NCI-H460 (cell line): ENCODE results near the gene PML. TPM values are rescaled to one million over a fixed set of nuclear protein-coding genes. Genes with fewer than 3 reads are reported as not detected.
"Not testable (repeated sequence)": the region's sequence is repeated elsewhere in the genome, so short reads cannot be mapped to it uniquely, and the experiment has no call there.

Experiments
- DNase-seq: peaks from one replicate; pipeline ENCODE4 v3.0.0-alpha.2; 2016; ENCODE audit warnings: low read depth; ENCODE audit errors: extremely low read depth
- total RNA-seq: library from RNA; depleted of rRNA; stranded (reverse); fragments of >200 nt; shearing (Covaris generic); gene quantifications from 2 replicates; pipeline ENCODE4 v1.2.3, GENCODE V29; 2014

PML gene
- total RNA-seq, 1 experiment from 2014 or later, result 10.1 TPM

DNA sequence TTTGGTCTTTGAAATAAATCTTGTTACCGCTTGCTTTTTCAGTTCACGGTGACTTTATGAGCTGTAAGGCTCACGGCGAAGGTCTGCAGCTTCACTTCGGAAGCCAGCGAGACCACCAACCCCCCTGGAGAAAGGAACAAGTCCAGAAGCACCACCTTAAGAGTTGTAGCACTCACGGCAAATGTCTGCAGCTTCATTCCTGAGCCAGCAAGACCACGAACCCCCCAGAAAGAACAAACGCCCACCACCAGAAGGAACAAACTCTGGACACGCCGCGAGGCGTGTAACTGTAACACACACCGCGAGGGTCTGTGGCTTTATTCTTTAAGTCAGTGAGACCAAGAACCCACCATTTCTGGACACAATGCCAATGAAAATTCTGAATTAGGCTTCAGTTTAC lies 59.0 kb downstream of the PML start:
- no peak for DNase-seq

DNA sequence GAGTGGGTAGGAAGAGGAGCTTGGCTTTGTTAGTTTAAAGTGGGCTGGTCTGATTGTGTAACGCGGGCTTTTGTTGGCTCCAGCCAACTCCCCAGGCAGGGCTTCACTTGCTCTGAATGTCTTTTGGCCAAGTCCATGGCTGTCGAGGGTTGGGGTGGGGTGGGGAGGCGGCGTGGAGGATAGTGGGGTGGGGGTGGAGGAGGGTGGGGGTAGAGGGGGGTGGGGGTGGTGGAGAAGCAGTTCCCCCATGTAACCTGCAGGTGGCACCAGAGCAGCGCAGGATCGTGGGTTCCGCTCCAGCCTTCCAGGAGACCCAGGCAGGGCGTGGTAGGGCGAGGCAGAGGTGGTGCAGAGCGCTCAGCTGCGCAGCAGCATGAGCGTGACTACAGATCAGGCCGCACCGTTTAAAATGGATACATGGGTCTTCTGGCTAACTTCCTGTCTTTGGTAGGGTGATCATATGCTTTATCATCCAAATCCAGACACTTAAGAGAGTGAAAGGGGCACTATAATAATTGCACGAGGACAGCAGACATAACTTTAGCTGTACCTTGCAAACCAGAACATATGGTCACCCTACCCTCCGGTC lies 59.5 kb downstream of the PML start:
- DNase-seq, result peak; percentile 68

DNA sequence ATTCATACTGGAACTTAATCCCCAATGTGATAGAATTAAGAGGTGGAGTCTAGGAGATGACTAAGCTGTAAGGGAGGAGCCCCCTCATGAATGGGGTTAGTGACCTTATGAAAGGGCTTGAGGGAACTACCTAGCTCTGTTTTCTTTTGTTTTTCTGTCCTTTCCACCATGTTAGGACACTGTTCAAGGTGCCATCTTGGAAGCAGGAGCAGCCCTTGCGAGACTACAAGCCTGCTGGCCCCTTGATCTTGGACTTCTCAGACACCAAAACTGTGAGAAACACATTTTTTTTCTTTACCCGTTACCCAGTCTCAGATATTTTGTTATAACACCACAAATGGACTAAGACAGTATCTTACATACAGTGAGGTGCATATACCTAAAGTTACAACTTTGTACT lies 61.3 kb downstream of the PML start:
- no peak for DNase-seq

DNA sequence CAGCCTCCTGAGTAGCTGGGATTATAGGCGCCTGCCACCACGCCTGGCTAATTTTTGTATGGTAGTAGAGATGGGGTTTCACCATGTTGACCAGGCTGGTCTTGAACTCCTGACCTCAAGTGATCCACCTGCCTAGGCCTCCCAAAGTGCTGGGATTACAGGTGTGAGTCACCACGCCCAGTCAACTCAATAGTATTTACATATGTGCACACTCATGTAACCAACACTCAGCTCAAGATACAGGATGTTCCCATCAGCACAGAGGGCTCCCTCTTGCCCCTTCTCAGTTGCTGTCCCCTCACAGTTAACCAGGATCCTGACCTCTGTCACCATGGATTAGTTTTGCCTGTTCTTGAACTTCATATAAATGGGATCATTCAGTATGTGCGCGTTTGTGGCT lies 61.8 kb downstream of the PML start:
- DNase-seq, result not testable (repeated sequence)

GRCh38 chr15:74059050-74059833 lies 64.7 kb downstream of the PML start:
- not testable (repeated sequence) for DNase-seq

- no peak for DNase-seq
Measured at GRCh38 chr15:74060251-74060650, 65.7 kb downstream of the PML start.

- no peak for DNase-seq
Measured at GRCh38 chr15:74062236-74062635, 67.7 kb downstream of the PML start.

GRCh38 chr15:74062671-74063070 lies 68.2 kb downstream of the PML start:
- DNase-seq, result no peak

DNA sequence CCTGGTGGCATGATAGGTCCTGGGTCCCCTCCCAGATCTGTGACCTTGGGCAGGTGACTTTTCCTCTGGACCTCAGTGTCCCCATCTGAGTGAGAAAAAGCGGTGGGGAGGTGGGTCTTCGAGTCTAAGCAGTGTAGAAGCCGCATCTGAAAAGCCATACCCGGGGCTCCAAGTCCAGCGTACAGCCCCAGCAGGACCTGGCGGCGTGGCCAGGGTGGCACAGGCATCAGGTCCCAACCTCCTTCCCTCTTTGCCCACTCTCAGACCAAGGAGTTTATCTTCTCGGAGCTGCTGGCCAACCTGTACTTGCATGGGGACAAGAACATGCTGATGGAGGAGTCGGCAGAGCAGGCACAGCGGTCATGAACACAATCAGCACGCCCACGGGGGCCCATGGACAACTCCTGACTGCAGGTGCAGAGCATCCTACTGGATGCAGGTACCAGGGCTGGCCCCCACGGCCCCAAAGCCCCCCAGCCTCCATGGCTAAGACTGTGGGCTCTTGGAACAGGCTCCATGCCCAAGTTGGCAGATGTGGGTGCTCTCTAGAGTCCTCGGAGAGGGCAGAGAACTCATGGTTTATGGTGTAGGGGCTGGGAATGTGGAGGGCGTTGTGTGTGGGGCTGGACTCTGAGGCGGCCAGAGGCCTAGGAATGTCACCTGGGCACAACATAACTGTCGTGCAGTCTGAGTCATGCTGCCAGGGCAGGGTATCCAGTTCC lies 69.1 kb downstream of the PML start:
- DNase-seq, result not testable (repeated sequence)

DNA sequence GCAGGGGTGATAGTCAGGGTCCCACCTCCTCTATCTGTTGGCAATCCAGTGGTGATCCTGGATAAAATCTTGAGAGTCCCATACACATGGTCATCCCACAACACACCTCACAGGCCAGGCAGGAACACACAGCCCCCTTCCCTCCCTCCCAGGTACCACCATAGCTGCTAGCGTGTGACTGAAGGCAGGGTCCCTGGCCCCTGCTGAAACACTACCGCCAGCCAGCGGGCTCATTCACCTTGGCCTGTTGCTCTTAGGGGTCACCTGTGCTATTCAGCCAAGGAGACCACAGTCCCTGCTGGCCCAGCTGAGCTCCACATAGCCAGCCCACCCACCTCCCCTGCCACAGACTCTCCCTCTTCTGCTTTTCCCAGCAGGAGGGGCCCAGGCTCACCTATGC lies 69.7 kb downstream of the PML start:
- DNase-seq, result not testable (repeated sequence)

DNA sequence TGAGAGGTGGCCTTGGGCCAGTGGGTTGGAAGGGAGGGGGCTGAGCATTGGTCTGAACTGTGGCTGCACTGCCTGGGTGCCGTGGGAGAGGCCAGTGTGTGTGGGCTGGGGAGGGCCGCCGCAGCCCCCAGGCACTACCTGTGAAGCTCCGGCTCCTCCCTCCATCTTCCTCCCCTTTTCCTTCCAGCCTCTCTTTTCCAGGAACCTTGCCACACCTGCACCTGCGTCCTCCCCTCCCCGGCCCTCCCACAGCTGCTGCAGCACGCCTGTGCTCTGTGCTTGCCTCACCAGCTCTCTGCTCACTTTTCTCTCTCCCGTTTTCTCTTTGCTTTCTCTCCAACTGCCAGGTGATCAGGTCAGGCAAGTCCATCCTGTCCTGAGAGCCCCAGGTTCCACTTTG lies 70.3 kb downstream of the PML start:
- not testable (repeated sequence) for DNase-seq

GRCh38 chr15:74065684-74066411 lies 71.3 kb downstream of the PML start:
- DNase-seq, result not testable (repeated sequence)

- DNase-seq, result not testable (repeated sequence)
Measured at GRCh38 chr15:74071645-74072044, 77.1 kb downstream of the PML start.

DNA sequence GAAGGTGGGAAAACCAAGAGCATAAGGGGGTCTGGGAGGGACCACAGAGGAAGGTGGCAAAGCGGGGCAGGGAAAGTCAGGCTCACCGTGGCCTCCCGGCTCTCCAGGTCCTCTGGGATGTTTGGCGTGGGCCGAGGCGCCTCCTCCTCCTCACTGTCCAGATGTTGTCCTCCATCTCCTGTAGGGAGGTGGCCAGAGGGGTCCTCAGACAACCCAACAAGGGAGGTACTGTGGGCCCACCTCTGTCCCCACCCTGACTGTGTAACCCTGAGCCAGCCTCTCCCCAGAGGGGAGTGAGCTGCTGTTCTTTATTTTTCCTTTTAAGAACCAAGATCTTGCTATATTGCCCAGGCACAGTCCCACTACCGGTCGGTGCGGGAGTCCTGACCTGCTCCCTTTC lies 77.6 kb downstream of the PML start:
- not testable (repeated sequence) for DNase-seq

DNA sequence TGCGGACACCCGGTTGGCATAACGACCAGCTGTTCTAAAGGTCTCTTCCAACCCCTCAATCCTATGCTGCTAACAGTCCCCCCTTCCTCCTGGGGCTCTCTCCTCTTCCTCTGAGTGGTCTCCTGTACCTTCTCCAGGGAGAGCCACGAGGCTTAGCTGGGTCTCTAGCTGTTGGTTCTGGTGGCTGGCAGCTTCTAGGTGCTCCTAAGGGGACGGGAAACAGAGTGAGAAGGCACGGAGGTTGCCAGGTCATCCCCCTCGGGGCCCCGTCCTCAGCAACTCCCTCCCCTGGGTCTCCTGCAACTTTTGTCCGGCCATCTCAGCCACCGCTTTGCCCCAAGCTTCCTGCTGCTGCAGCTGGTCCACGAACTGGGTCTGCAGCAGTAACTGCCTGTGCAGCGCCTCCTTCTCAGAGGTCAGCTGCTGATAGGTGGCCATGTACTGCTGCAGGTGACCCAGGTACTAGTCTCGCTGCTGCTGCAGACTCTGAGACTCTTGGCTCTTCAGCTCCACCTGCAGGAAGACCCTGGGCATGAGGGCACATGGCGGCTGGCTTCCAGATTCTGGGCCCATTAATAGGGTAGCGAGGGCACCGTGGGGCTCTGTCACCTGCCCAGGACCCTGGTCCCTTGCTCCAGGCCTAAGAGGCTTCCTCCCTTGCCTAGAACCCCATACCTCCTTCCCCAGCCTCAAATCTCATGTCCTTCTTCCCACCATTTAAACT lies 78.3 kb downstream of the PML start:
- not testable (repeated sequence) for DNase-seq

- not testable (repeated sequence) for DNase-seq
Measured at GRCh38 chr15:74075781-74076180, 81.3 kb downstream of the PML start.

- DNase-seq, result not testable (repeated sequence)
Measured at GRCh38 chr15:74082450-74082849, 87.9 kb downstream of the PML start, which contains the start of gene GOLGA6A. Gene GOLGA6A (minus strand): TSS chr15:74082550. CDS start chr15:74082509, 41 bp downstream.

- not testable (repeated sequence) for DNase-seq
Measured at GRCh38 chr15:74094567-74094966, 100.1 kb downstream of the PML start.

- not testable (repeated sequence) for DNase-seq
Measured at GRCh38 chr15:74095610-74096009, 101.1 kb downstream of the PML start.
